ENCODE measurements around the gene ABHD6. TPM values are rescaled to one million over a fixed set of nuclear protein-coding genes. Genes with fewer than 3 reads are reported as not detected.

The ABHD6 gene
- total RNA-seq, 1 experiment from 2014 or later = 12.7 TPM

GRCh38 chr3:58336135-58336882 lies 98.7 kb downstream of the ABHD6 start:
- H3K4me2 ChIP-seq (ENCODE audit: low read length) = no peak overlapping the region
- TF ChIP-seq ZBTB33 (IDR thresholded peaks at IDR 0.05; ENCODE audit: extremely low read depth, insufficient replicate concordance, low read length) (no peak), CBX3 (IDR thresholded peaks at IDR 0.05; ENCODE audit: low read depth) (no peak), EGR1 (IDR thresholded peaks at IDR 0.05; ENCODE audit: low read depth) (no peak), POLR2A (IDR thresholded peaks at IDR 0.05; ENCODE audit: borderline replicate concordance, extremely low read depth, insufficient read depth, insufficient read length) (no peak), CEBPB (IDR thresholded peaks at IDR 0.05; ENCODE audit: low read depth) (no peak), SRF (IDR thresholded peaks at IDR 0.05; ENCODE audit: low read depth) (no peak), ELF1 (IDR thresholded peaks at IDR 0.05; ENCODE audit: borderline replicate concordance, low read depth) (no peak), FOSL1 (IDR thresholded peaks at IDR 0.05; ENCODE audit: low read depth) (no peak), ZFX (IDR thresholded peaks at IDR 0.05) (no peak), CTCF (IDR thresholded peaks at IDR 0.05 in 2 of 3, conservative IDR thresholded peaks at IDR 0.05 in 1 of 3; ENCODE audit: borderline replicate concordance in 1 of 3, insufficient read depth in 1 of 3, low read depth in 2 of 3, low read length in 2 of 3) (no peak), SP1 (IDR thresholded peaks at IDR 0.05; ENCODE audit: low read depth) (no peak), SIN3A (IDR thresholded peaks at IDR 0.05; ENCODE audit: low read depth) (no peak), RAD21 (IDR thresholded peaks at IDR 0.05; ENCODE audit: low read depth) (no peak), MAX (IDR thresholded peaks at IDR 0.05) (no peak), EZH2phosphoT487 (IDR thresholded peaks at IDR 0.05; ENCODE audit: borderline replicate concordance) (no peak), ZNF274 (IDR thresholded peaks at IDR 0.05; ENCODE audit: low read depth, low read length) (no peak), TCF7L2 (IDR thresholded peaks at IDR 0.05; ENCODE audit: borderline replicate concordance, extremely low read depth, insufficient read depth, insufficient read length) (no peak), ATF3 (IDR thresholded peaks at IDR 0.05) (no peak), POLR2AphosphoS5 (IDR thresholded peaks at IDR 0.05; ENCODE audit: low read depth, low read length) (no peak), EZH2 (IDR thresholded peaks at IDR 0.05) (no peak)
- BruUV-seq (replicated peaks) = no TSS peak

More at GRCh38 chr3:58336135-58336882, 98.7 kb downstream of the ABHD6 start:
- DNase-seq (ENCODE audit: low read depth, low spot score) = no peak
- H3K4me1 ChIP-seq (ENCODE audit: control insufficient read depth in 1 of 2, insufficient read depth in 2 of 2, low read length in 2 of 2) = peaks cover 14 to 33% of the 10 kb centered on the region in 2 experiments; a peak in 3 of 4 replicates
- RAD21 ChIA-PET (ENCODE audit: low non-redundant PET in 1 of 2, low total read pairs in 2 of 2, uncharacterized antibody in 2 of 2, unreplicated experiment in 2 of 2) = no interaction called here
- no peak overlapping the region for H2AFZ ChIP-seq (ENCODE audit: low read depth, low read length, poor library complexity, severe bottlenecking)
- no peak for ATAC-seq
- no peak overlapping the region for H3K4me3 ChIP-seq (replicated peaks in 1 of 2; ENCODE audit: low read depth in 1 of 2, low read length in 2 of 2)
- H3K27me3 ChIP-seq (ENCODE audit: insufficient read depth, low read length) = no peaks in the 10 kb centered on the region
- H3K9me3 ChIP-seq (ENCODE audit: control insufficient read depth in 1 of 2, insufficient read depth in 1 of 2, low read depth in 1 of 2, low read length in 2 of 2) = no peaks in the 10 kb centered on the region
- intact Hi-C loops (cut with micrococcal nuclease) = no loop called here
- no peaks in the 10 kb centered on the region for H4K20me1 ChIP-seq (ENCODE audit: insufficient read depth)
- CTCF ChIA-PET = interaction anchor here (0.7 to 1.3 kb wide), 3 partner anchors 30 to 196 kb away, joined by 3 read pairs; partner anchors contain the start of genes HTD2 and RPP14
- no peaks in the 10 kb centered on the region for H3K9me2 ChIP-seq (ENCODE audit: insufficient read depth)
- H3K27ac ChIP-seq (ENCODE audit: low read depth, low read length) = no peak overlapping the region
- no peaks in the 10 kb centered on the region for H3K36me3 ChIP-seq (ENCODE audit: control insufficient read depth in 1 of 2, insufficient read depth in 2 of 2, low read length in 2 of 2)
- no peak overlapping the region for H3K9ac ChIP-seq (ENCODE audit: low read length)
- no peaks in the 10 kb centered on the region for H3K79me2 ChIP-seq (ENCODE audit: insufficient read depth, low read length)
- POLR2A ChIA-PET = no interaction called here
